Measurements from ENCODE around the gene DEAF1. TPM values are rescaled to one million over a fixed set of nuclear protein-coding genes. Genes with fewer than 3 reads are reported as not detected.
A peak's percentile ranks its signal among the peaks of the same experiment; 100 is the strongest.

The DEAF1 gene
- total and polyA plus RNA-seq, 10 of the 15 experiments (the other 5 are each of a cell fraction or from before 2014, with no cell fraction given): 0.68 to 51.3 (median 25.9) TPM

DNA sequence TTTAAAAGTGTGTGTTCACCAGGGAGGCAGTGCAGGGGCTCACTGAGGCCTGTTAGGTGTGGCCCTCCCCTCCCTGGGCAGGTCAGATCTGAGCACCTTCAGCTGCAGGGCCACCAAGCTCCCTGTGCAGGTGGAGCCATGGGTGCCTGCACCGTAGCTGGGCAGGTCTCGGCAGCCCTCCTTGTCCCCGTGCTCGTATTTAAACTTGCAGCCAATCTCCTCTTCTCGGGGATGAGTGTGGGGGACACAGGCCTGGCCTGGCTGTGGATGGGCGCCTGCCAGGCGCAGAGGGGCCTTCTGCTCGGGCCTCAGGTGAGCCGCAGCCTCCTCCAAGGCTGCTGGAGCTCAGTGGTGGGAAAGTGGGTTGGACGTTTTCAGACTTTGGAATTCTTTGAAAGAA, 99.6 kb downstream of the DEAF1 start:
- no TSS peak for BruUV-seq (replicated peaks)
- WGBS (ENCODE audit: insufficient coverage, insufficient replicate concordance, low lambda C conversion rate, missing lambda C conversion rate): 84% methylated on average over 10 of the region's 10 CpGs
- Histone ChIP-seq H3K27ac (ENCODE audit: control insufficient read depth, insufficient read depth) (no peak overlapping the region), H3K9ac (ENCODE audit: control insufficient read depth, insufficient read depth, low read length) (no peak overlapping the region), H3K27me3 (replicated peaks in 1 of 2; ENCODE audit: control insufficient read depth in 2 of 2, insufficient read depth in 2 of 2, low read length in 1 of 2) (no peaks in the 10 kb centered on the region), H3K9me3 (replicated peaks; ENCODE audit: control insufficient read depth, insufficient read depth, low read length) (no peaks in the 10 kb centered on the region), H3K4me3 (no peak overlapping the region), H3K79me2 (ENCODE audit: control insufficient read depth, insufficient read depth, low read length) (no peaks in the 10 kb centered on the region), H3K36me3 (ENCODE audit: control insufficient read depth in 2 of 2, insufficient read depth in 2 of 2, low read length in 1 of 2) (peaks cover 26 to 49% of the 10 kb centered on the region in 2 experiments; a peak in 3 of 4 replicates), H2AFZ (ENCODE audit: control insufficient read depth, low read depth, low read length) (no peak overlapping the region), H4K20me1 (ENCODE audit: control insufficient read depth, insufficient read depth) (no peaks in the 10 kb centered on the region), H3K4me1 (ENCODE audit: control insufficient read depth, insufficient read depth, low read length) (no peaks in the 10 kb centered on the region), H3K4me2 (ENCODE audit: control insufficient read depth, insufficient read depth) (no peak overlapping the region)
- ChIA-PET CTCF (no interaction called here), RAD21 (ENCODE audit: unreplicated experiment) (no interaction called here), SMC1A (ENCODE audit: uncharacterized antibody, unreplicated experiment) (no interaction called here), POLR2A (no interaction called here)
- intact Hi-C loops (cut with micrococcal nuclease; ENCODE audit: unreplicated experiment) (no loop called here), in situ Hi-C loops (cut with MboI) (no loop called here)
- FAIRE-seq (no peak), ATAC-seq (no peak), DNase-seq (ENCODE audit: low read depth, low spot score) (no peak)
- TF ChIP-seq KLF5 (IDR thresholded peaks at IDR 0.05; ENCODE audit: partially characterized antibody): no peak
- 0 out of 2 replicates have a peak, but pooled peaks have one; percentile 21 for TF ChIP-seq POLR2A (IDR thresholded peaks at IDR 0.05; ENCODE audit: low read depth, low read length)
- TF ChIP-seq, protein P1, sequence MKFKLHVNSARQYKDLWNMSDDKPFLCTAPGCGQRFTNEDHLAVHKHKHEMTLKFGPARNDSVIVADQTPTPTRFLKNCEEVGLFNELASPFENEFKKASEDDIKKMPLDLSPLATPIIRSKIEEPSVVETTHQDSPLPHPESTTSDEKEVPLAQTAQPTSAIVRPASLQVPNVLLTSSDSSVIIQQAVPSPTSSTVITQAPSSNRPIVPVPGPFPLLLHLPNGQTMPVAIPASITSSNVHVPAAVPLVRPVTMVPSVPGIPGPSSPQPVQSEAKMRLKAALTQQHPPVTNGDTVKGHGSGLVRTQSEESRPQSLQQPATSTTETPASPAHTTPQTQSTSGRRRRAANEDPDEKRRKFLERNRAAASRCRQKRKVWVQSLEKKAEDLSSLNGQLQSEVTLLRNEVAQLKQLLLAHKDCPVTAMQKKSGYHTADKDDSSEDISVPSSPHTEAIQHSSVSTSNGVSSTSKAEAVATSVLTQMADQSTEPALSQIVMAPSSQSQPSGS (IDR thresholded peaks at IDR 0.05; ENCODE audit: low read length): no peak
- TF ChIP-seq, protein P2, sequence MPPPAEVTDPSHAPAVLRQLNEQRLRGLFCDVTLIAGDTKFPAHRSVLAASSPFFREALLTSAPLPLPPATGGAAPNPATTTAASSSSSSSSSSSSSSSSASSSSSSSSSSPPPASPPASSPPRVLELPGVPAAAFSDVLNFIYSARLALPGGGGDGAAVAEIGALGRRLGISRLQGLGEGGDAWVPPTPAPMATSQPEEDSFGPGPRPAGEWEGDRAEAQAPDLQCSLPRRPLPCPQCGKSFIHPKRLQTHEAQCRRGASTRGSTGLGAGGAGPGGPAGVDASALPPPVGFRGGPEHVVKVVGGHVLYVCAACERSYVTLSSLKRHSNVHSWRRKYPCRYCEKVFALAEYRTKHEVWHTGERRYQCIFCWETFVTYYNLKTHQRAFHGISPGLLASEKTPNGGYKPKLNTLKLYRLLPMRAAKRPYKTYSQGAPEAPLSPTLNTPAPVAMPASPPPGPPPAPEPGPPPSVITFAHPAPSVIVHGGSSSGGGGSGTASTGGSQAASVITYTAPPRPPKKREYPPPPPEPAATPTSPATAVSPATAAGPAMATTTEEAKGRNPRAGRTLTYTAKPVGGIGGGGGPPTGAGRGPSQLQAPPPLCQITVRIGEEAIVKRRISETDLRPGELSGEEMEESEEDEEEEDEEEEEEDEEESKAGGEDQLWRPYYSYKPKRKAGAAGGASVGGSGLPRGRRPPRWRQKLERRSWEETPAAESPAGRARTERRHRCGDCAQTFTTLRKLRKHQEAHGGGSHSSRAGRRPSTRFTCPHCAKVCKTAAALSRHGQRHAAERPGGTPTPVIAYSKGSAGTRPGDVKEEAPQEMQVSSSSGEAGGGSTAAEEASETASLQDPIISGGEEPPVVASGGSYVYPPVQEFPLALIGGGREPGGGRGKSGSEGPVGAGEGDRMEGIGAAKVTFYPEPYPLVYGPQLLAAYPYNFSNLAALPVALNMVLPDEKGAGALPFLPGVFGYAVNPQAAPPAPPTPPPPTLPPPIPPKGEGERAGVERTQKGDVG (CRISPR knock-in tag; IDR thresholded peaks at IDR 0.05): no peak
- TF ChIP-seq YBX1 (IDR thresholded peaks at IDR 0.05): no peak
- TF ChIP-seq FOXM1 (IDR thresholded peaks at IDR 0.05; ENCODE audit: low read depth, low read length): no peak

Other genes starting within 250 kb of the DEAF1 start
Only the 7 nearest of the 26 such genes appear.
- gene IRF7, start 79.3 kb downstream of the DEAF1 start, total RNA-seq (2014; rRNA removed): 119 and 141 TPM in 2 replicates
- gene IRF7, start 79.3 kb downstream of the DEAF1 start, total RNA-seq (2014; rRNA removed; fragmentation: Illumina TruSeq; extraction: Trizol): 24.3 and 24.4 TPM in 2 replicates
- gene IRF7, start 79.3 kb downstream of the DEAF1 start, total RNA-seq (2021): 115 and 116 TPM in 2 replicates
- gene IRF7, start 79.3 kb downstream of the DEAF1 start, polyA plus RNA-seq (2011; rRNA removed): 22.0 and 65.3 TPM in 2 replicates
- 0.71 and 8.1 TPM in 2 replicates for gene IRF7, start 79.3 kb downstream of the DEAF1 start, polyA plus RNA-seq (2014; fragmentation: Illumina TruSeq; extraction: Trizol)
- 10 to 100 TPM in 1 of 2 experiments, 1 to 10 TPM in 1; 4.4 to 26.4 TPM for gene IRF7, start 79.3 kb downstream of the DEAF1 start, polyA plus RNA-seq (2014; fragmentation: Nextera tagmentation; extraction: Ambion mirVana)
- 129 and 142 TPM in 2 replicates for gene IRF7, start 79.3 kb downstream of the DEAF1 start, polyA plus RNA-seq (2014; rRNA removed)
- 10 to 100 TPM; 69.9 to 88.5 TPM for gene IRF7, start 79.3 kb downstream of the DEAF1 start, polyA plus RNA-seq (2016; fragmentation: Nextera tagmentation; extraction: Ambion mirVana)
- 0.05 TPM in 1 of 2 replicates, not detected in the other for gene CDHR5, start 70.3 kb downstream of the DEAF1 start, total RNA-seq (2014; rRNA removed)
- gene CDHR5, start 70.3 kb downstream of the DEAF1 start, total RNA-seq (2014; rRNA removed; fragmentation: Illumina TruSeq; extraction: Trizol): not detected in 2 replicates
- 0.40 TPM in 1 of 2 replicates, not detected in the other for gene CDHR5, start 70.3 kb downstream of the DEAF1 start, total RNA-seq (2021)
- not detected in 2 replicates for gene CDHR5, start 70.3 kb downstream of the DEAF1 start, polyA plus RNA-seq (2011; rRNA removed)
- not detected in 2 replicates for gene CDHR5, start 70.3 kb downstream of the DEAF1 start, polyA plus RNA-seq (2014; fragmentation: Illumina TruSeq; extraction: Trizol)
- gene CDHR5, start 70.3 kb downstream of the DEAF1 start, polyA plus RNA-seq (2014; fragmentation: Nextera tagmentation; extraction: Ambion mirVana): not detected
- 0.06 TPM in 1 of 2 replicates, not detected in the other for gene CDHR5, start 70.3 kb downstream of the DEAF1 start, polyA plus RNA-seq (2014; rRNA removed)
- gene CDHR5, start 70.3 kb downstream of the DEAF1 start, polyA plus RNA-seq (2016; fragmentation: Nextera tagmentation; extraction: Ambion mirVana): not detected
- not detected in 2 replicates for gene SCT, start 68.0 kb downstream of the DEAF1 start, total RNA-seq (2014; rRNA removed)
- not detected in 2 replicates for gene SCT, start 68.0 kb downstream of the DEAF1 start, total RNA-seq (2014; rRNA removed; fragmentation: Illumina TruSeq; extraction: Trizol)
- gene SCT, start 68.0 kb downstream of the DEAF1 start, total RNA-seq (2021): not detected in 2 replicates
- not detected in 2 replicates for gene SCT, start 68.0 kb downstream of the DEAF1 start, polyA plus RNA-seq (2011; rRNA removed)
- not detected in 2 replicates for gene SCT, start 68.0 kb downstream of the DEAF1 start, polyA plus RNA-seq (2014; fragmentation: Illumina TruSeq; extraction: Trizol)
- not detected for gene SCT, start 68.0 kb downstream of the DEAF1 start, polyA plus RNA-seq (2014; fragmentation: Nextera tagmentation; extraction: Ambion mirVana)
- gene SCT, start 68.0 kb downstream of the DEAF1 start, polyA plus RNA-seq (2014; rRNA removed): not detected in 2 replicates
- gene SCT, start 68.0 kb downstream of the DEAF1 start, polyA plus RNA-seq (2016; fragmentation: Nextera tagmentation; extraction: Ambion mirVana): not detected
- gene DRD4, start 58.0 kb downstream of the DEAF1 start, total RNA-seq (2014; rRNA removed): not detected in 2 replicates
- gene DRD4, start 58.0 kb downstream of the DEAF1 start, total RNA-seq (2014; rRNA removed; fragmentation: Illumina TruSeq; extraction: Trizol): not detected in 2 replicates
- 0.24 TPM in 1 of 2 replicates, not detected in the other for gene DRD4, start 58.0 kb downstream of the DEAF1 start, total RNA-seq (2021)
- gene DRD4, start 58.0 kb downstream of the DEAF1 start, polyA plus RNA-seq (2011; rRNA removed): not detected in 2 replicates
- gene DRD4, start 58.0 kb downstream of the DEAF1 start, polyA plus RNA-seq (2014; fragmentation: Illumina TruSeq; extraction: Trizol): not detected in 2 replicates
- not detected for gene DRD4, start 58.0 kb downstream of the DEAF1 start, polyA plus RNA-seq (2014; fragmentation: Nextera tagmentation; extraction: Ambion mirVana)
- gene DRD4, start 58.0 kb downstream of the DEAF1 start, polyA plus RNA-seq (2014; rRNA removed): not detected in 2 replicates
- gene DRD4, start 58.0 kb downstream of the DEAF1 start, polyA plus RNA-seq (2016; fragmentation: Nextera tagmentation; extraction: Ambion mirVana): not detected
- 21.9 and 22.1 TPM in 2 replicates for gene TMEM80, start 594 bp upstream of the DEAF1 start, total RNA-seq (2014; rRNA removed)
- gene TMEM80, start 594 bp upstream of the DEAF1 start, total RNA-seq (2014; rRNA removed; fragmentation: Illumina TruSeq; extraction: Trizol): 11.6 and 11.9 TPM in 2 replicates
- gene TMEM80, start 594 bp upstream of the DEAF1 start, total RNA-seq (2021): 16.5 and 19.5 TPM in 2 replicates
- gene TMEM80, start 594 bp upstream of the DEAF1 start, polyA plus RNA-seq (2011; rRNA removed): 30.7 and 36.6 TPM in 2 replicates
- 8.0 and 14.9 TPM in 2 replicates for gene TMEM80, start 594 bp upstream of the DEAF1 start, polyA plus RNA-seq (2014; fragmentation: Illumina TruSeq; extraction: Trizol)
- gene TMEM80, start 594 bp upstream of the DEAF1 start, polyA plus RNA-seq (2014; fragmentation: Nextera tagmentation; extraction: Ambion mirVana): 1 to 10 TPM; 6.7 to 8.8 TPM
- 28.3 and 29.8 TPM in 2 replicates for gene TMEM80, start 594 bp upstream of the DEAF1 start, polyA plus RNA-seq (2014; rRNA removed)
- 10 to 100 TPM; 28.4 to 30.9 TPM for gene TMEM80, start 594 bp upstream of the DEAF1 start, polyA plus RNA-seq (2016; fragmentation: Nextera tagmentation; extraction: Ambion mirVana)
- 11.5 and 12.5 TPM in 2 replicates for gene EPS8L2, start 11.0 kb upstream of the DEAF1 start, total RNA-seq (2014; rRNA removed)
- 3.1 and 5.1 TPM in 2 replicates for gene EPS8L2, start 11.0 kb upstream of the DEAF1 start, total RNA-seq (2014; rRNA removed; fragmentation: Illumina TruSeq; extraction: Trizol)
- 10.8 and 13.4 TPM in 2 replicates for gene EPS8L2, start 11.0 kb upstream of the DEAF1 start, total RNA-seq (2021)
- 4.4 and 7.7 TPM in 2 replicates for gene EPS8L2, start 11.0 kb upstream of the DEAF1 start, polyA plus RNA-seq (2011; rRNA removed)
- 2.9 and 4.0 TPM in 2 replicates for gene EPS8L2, start 11.0 kb upstream of the DEAF1 start, polyA plus RNA-seq (2014; fragmentation: Illumina TruSeq; extraction: Trizol)
- gene EPS8L2, start 11.0 kb upstream of the DEAF1 start, polyA plus RNA-seq (2014; fragmentation: Nextera tagmentation; extraction: Ambion mirVana): 1 to 10 TPM in 1 of 2 experiments, under 1 TPM in 1; 0.76 to 2.9 TPM
- gene EPS8L2, start 11.0 kb upstream of the DEAF1 start, polyA plus RNA-seq (2014; rRNA removed): 11.8 and 15.3 TPM in 2 replicates
- 10 to 100 TPM; 13.9 to 20.0 TPM for gene EPS8L2, start 11.0 kb upstream of the DEAF1 start, polyA plus RNA-seq (2016; fragmentation: Nextera tagmentation; extraction: Ambion mirVana)
- 168 and 176 TPM in 2 replicates for gene TALDO1, start 52.2 kb upstream of the DEAF1 start, total RNA-seq (2014; rRNA removed)
- gene TALDO1, start 52.2 kb upstream of the DEAF1 start, total RNA-seq (2014; rRNA removed; fragmentation: Illumina TruSeq; extraction: Trizol): 139 and 148 TPM in 2 replicates
- gene TALDO1, start 52.2 kb upstream of the DEAF1 start, total RNA-seq (2021): 226 and 227 TPM in 2 replicates
- gene TALDO1, start 52.2 kb upstream of the DEAF1 start, polyA plus RNA-seq (2011; rRNA removed): 88.2 and 152 TPM in 2 replicates
- gene TALDO1, start 52.2 kb upstream of the DEAF1 start, polyA plus RNA-seq (2014; fragmentation: Illumina TruSeq; extraction: Trizol): 70.6 and 146 TPM in 2 replicates
- 100 to 1,000 TPM; 121 to 189 TPM for gene TALDO1, start 52.2 kb upstream of the DEAF1 start, polyA plus RNA-seq (2014; fragmentation: Nextera tagmentation; extraction: Ambion mirVana)
- 227 and 242 TPM in 2 replicates for gene TALDO1, start 52.2 kb upstream of the DEAF1 start, polyA plus RNA-seq (2014; rRNA removed)
- 100 to 1,000 TPM; 293 to 302 TPM for gene TALDO1, start 52.2 kb upstream of the DEAF1 start, polyA plus RNA-seq (2016; fragmentation: Nextera tagmentation; extraction: Ambion mirVana)

Measured in GM12878 (cell line).